Tongue (tissue), 2 donors: ENCODE results near the gene MAS1L. TPM values are rescaled to one million over a fixed set of nuclear protein-coding genes. Genes with fewer than 3 reads are reported as not detected.
"Not testable (repeated sequence)": the region's sequence is repeated elsewhere in the genome, so short reads cannot be mapped to it uniquely, and the experiment has no call there.

Experiments used
- DNase-seq: peaks from one replicate; pipeline ENCODE4 v3.0.0-alpha.2; 2015
- total RNA-seq: library from RNA; depleted of rRNA; stranded (reverse); fragments of >200 nt; gene quantifications from one replicate; pipeline ENCODE4 v1.2.3, GENCODE V29; 2014

MAS1L gene
- total RNA-seq, 1 donor from 2014 or later: not detected

GRCh38 chr6:29479560-29479959, 8.2 kb downstream of the MAS1L start:
- DNase-seq: no peak

DNA sequence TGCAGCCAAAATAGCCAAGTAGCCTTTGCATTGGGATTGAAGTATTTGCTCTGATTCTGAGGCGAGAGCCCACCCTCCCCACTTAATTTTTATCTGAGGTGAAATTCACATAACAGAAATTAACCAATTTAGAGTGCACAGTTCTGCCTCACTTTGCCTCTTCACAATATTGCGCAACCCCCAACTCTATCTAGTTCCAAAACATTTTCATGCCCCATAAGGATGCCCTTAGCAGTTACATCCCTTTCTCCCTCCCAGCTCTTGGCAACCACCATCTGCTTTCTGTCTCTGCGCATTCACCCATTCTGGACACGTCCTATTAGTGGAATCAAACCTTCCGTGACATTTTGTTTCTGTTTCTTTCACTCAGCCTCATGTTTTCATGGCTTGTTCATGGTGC, 9.0 kb downstream of the MAS1L start:
- DNase-seq: no peak

DNA sequence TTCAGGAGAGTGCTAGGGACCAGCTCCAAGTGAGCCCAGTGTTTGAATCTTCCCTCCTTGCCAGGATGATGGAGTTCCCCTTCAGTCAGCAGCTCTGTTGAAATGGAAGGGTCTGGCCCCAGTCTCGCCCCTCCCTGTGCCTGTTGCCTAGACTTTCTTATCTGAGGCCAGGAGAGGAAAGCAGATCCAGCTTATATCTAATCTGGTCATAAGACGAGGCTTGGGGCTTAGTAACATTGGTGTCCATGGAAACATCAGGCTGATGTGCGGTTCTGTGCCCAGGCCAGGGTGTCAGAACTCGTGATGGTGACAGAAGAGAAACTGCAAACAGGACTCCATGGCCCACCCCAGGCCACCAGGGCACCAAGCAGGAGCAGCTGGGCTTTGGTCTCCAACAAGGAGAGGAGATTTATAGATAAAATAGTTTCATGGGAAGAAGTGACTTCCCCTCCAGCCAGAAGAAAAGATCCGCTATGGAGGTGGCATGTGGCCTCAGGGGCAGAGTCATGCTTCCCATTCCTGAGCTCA, 9.8 kb downstream of the MAS1L start:
- DNase-seq: no peak

- DNase-seq: no peak
Measured at GRCh38 chr6:29474996-29475395, 12.8 kb downstream of the MAS1L start.

- no peak for DNase-seq
Measured at GRCh38 chr6:29466241-29466640, 21.5 kb downstream of the MAS1L start.

DNA sequence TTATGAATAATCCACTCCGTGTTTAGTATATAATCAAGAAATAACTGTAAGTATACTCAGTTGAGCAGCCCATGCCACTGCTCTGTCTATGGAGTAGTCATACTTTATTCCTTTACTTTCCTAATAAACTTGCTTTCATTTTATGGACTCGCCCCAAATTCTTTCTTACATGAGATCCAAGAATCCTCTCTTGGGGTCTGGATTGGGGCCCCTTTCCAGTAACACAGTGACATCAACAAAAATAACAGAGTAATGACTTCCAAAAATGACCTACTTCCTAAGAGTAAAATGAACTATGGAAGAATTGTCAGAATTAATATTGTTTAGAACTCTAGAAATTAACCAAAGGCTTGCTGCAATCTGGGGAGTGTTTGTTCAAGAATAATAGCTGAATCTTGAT, 22.0 kb downstream of the MAS1L start:
- peak; percentile 14 for DNase-seq

DNA sequence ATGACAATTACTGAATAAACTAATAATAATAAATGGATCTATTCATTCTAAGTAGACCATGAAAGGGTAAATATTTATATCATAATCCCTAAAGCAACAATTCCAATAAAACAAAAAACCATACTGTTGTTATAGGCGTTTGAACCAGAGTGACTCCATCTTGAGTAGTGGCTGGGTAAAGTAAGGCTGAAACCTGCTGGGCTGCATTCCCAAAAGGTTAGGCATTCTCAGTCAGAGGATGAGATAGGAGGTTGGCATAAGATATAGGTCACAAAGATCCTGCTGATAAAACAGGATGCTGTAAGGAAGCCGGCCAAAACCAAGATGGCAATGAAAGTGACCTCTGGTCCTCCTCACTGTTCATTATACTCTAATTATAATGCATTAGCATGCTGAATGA, 22.5 kb downstream of the MAS1L start:
- no peak for DNase-seq

DNA sequence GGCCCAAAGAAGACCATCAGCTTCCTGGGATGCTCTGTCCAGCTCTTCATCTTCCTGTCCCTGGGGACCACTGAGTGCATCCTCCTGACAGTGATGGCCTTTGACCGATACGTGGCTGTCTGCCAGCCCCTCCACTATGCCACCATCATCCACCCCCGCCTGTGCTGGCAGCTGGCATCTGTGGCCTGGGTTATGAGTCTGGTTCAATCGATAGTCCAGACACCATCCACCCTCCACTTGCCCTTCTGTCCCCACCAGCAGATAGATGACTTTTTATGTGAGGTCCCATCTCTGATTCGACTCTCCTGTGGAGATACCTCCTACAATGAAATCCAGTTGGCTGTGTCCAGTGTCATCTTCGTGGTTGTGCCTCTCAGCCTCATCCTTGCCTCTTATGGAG, 25.7 kb downstream of the MAS1L start:
- DNase-seq: no peak

GRCh38 chr6:29461021-29461814, 26.5 kb downstream of the MAS1L start:
- DNase-seq: no peak

DNA sequence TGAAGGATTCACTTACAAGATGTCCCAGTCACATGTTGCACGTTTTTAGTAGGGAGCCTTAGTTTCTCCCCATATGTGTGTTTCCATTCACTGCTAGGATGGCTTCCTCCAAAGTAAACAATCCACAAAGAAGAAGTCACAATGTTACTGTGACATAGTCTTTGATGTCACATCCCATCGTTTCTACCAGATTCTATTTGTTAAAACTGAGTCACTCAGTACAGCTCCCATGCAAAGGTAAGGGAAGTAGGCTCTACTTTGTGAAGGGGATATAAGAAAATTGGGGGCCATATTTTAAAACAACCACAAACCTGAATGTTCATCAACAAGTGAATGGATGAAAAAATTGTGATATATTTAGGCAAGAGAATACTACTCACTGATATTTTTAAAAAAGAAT, 30.8 kb downstream of the MAS1L start, which contains the start of the genes OR11A1 and OR2H1:
Gene OR11A1 (minus strand): TSS at position 101 of the 400 bp plus-strand sequence. CDS start 29,430 bp downstream, outside the sequence.
Gene OR2H1 (plus strand): TSS at position 185 of the 400 bp plus-strand sequence. CDS start 4,615 bp downstream, outside the sequence.
- DNase-seq: no peak

DNA sequence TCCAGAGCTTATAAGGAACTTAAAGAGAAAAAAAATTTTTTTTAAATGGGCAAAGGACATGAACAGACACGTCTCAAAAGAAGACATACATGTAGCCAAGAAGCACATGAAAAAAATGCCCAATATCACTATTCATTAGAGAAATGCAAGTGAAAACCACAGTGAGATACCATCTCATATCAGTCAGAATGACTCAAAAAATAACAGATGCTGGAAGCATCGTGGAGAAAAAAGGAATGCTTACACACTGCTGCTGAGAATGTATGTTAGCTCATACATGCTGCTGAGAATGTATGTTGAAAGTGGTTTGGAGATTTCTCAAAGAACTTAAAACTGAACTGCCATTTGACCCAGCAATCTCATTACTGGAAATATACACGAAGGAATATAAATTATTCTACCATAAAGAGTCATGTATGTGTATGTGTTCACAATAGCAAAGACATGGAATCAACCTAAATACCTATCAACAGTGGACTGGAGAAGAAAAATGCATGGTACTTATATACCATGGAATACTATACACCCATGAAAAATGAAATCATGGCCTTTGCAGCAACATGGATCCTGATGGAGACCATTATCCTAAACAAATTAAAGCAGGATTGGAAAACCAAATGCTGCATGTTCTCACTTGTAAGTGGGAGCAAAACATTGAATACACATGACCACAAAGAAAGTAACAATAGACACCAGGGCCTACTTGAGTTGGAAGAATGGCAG, 36.1 kb downstream of the MAS1L start:
- no peak for DNase-seq

GRCh38 chr6:29447670-29448069, 40.1 kb downstream of the MAS1L start:
- no peak for DNase-seq

GRCh38 chr6:29444031-29444430, 43.7 kb downstream of the MAS1L start:
- DNase-seq: not testable (repeated sequence)

DNA sequence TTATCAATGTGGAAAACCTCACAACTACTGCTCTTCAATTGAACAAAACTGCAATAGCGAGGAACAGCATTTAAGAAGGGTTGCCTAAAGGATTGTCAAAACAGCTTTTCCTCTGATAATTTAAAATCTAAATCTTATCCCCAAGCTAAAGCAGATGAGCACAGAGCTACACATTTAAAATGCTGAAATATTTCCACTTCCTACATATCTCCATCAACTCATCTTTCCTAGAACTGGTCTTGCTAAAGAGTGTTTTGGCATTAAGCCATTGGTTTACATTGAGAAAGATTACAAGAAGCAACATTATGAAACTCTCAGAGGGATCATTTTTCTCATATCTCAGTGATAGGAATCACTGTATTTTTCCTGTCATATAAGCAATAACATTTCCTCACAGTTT, 45.0 kb downstream of the MAS1L start:
- DNase-seq: no peak

DNA sequence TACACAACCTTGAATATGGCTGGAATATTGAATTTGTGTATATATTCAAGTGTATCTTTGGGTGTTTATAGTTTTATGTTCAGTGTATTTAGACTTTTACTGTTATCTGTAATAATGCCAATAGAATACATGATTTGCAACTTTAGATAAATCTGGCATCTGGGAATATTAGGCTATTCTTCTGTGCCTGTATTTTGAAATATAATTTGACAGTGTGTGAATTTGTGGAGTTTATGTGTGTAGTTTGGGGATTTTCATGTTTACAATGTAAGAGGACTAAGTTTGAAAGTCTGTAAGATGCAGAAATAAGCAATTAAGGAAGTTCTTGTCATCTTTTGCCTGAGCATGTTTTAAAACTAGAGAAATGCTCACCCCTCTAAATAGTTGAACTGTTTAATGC, 48.8 kb downstream of the MAS1L start, which contains the start of gene OR10C1:
Gene OR10C1 (plus strand): TSS at position 301 of the 400 bp plus-strand sequence. CDS start 710 bp downstream, outside the sequence.
- DNase-seq: no peak

DNA sequence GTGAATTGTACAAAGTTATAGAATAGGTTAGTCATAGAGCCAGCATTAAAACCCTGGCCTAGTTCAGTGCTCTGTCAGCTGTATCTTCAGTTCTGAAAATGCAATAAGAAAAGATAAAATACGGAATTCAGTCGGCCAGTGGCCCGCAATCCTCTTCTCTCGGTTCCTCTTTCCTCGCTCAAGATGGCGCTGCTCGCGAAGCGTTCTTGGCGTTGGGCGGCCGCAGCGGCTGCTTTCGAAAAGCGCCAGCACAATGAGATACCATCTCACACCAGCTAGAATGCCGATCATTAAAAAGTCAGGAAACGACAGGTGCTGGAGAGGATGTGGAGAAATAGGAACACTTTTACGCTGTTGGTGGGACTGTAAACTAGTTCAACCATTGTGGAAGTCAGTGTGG, 51.0 kb downstream of the MAS1L start:
- not testable (repeated sequence) for DNase-seq

Other genes with a start within 250 kb of the MAS1L start
- not detected for gene OR14J1, start 186.3 kb downstream of the MAS1L start, total RNA-seq
- not detected for gene OR5V1, start 119.1 kb downstream of the MAS1L start, total RNA-seq
- gene OR12D3, start 112.7 kb downstream of the MAS1L start, total RNA-seq: not detected
- not detected for gene OR12D2, start 92.3 kb downstream of the MAS1L start, total RNA-seq
- not detected for gene OR12D1, start 73.0 kb downstream of the MAS1L start, total RNA-seq
- gene OR10C1, start 48.6 kb downstream of the MAS1L start, total RNA-seq: not detected
- gene OR11A1, start 30.9 kb downstream of the MAS1L start, total RNA-seq: not detected
- not detected for gene OR2H1, start 30.8 kb downstream of the MAS1L start, total RNA-seq
- not detected for gene UBD, start 71.8 kb upstream of the MAS1L start, total RNA-seq
- not detected for gene OR2H2, start 97.2 kb upstream of the MAS1L start, total RNA-seq
- gene GABBR1, start 145.2 kb upstream of the MAS1L start, total RNA-seq: 33.0 TPM
- gene MOG, start 169.1 kb upstream of the MAS1L start, total RNA-seq: not detected
- gene ZFP57, start 193.2 kb upstream of the MAS1L start, total RNA-seq: not detected
- gene HLA-F, start 235.5 kb upstream of the MAS1L start, total RNA-seq: 33.3 TPM